Lower leg skin (tissue), 4 donors: ENCODE measurements around the gene HAND1. TPM values are rescaled to one million over a fixed set of nuclear protein-coding genes. Genes with fewer than 3 reads are reported as not detected.
A peak's percentile ranks its signal among the peaks of the same experiment; 100 is the strongest.

ENCODE experiments used
- DNase-seq, 2 donors: peaks; one replicate each; pipeline ENCODE4 v3.0.0-alpha.2; 2019; ENCODE audit warnings: low spot score in 2 of 2
- H3K4me3 ChIP-seq: fragments of 200-600 bp; sonication (generic); 2 replicates; pipeline ENCODE4 v1.5.1; 2017; ENCODE audit warnings: mild to moderate bottlenecking, low read depth; ENCODE audit not compliant: poor library complexity, severe bottlenecking
- POLR2A ChIP-seq, 2 donors: fragments of 450-650 bp; IDR thresholded peaks; one replicate each; pipeline ENCODE4 v1.6.1; 2016 to 2017; ENCODE audit warnings: antibody characterized with exemption in 2 of 2, mild to moderate bottlenecking in 1 of 2, moderate library complexity in 1 of 2
- WGBS, 2 donors: methylation state at CpG; one replicate each; pipeline ENCODE4 v1.1.5; 2018; 5-methylcytosine and 5-hydroxymethylcytosine counted together
- intact Hi-C: fragments of 100-400 bp; cut with DNase I; formaldehyde crosslinking; loops from one replicate; pipeline ENCODE4 v1.15.0; 2023; ENCODE audit warnings: low total_unique reads
- total RNA-seq, 4 donors: library from RNA; depleted of rRNA; stranded (reverse); fragments of >200 nt; gene quantifications; one replicate each; pipeline ENCODE4 v1.1.0, GENCODE V29; 2016
- TF ChIP-seq, protein P1 (sequence below), 3 donors: fragments of 450-650 bp; IDR thresholded peaks; one replicate each; pipeline ENCODE4 v1.5.1; 2016; ENCODE audit warnings: antibody characterized with exemption in 3 of 3, mild to moderate bottlenecking in 3 of 3, moderate library complexity in 2 of 3

HAND1 gene
- total RNA-seq, 4 donors from 2014 or later = not detected

DNA sequence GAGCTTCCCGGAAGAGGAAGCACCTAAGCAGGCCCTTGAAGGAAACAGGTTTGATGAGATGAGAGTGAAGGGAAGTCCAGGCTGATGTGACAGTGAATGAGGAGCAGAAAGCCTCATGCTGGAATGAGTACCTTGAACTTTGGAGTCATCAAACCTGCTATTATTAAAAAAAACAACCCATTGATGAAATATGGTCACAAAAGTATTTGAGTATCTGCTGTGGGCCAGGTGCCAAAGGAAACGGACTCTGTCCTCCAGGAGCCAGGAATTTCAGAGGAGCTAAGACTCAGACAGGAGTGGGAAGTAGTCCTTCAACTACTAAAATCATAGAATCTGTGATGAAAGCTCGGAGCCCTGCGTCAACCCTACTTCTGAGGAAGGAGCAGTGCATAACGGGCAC is 11.9 kb downstream of the HAND1 start:
- TF ChIP-seq, protein P1, sequence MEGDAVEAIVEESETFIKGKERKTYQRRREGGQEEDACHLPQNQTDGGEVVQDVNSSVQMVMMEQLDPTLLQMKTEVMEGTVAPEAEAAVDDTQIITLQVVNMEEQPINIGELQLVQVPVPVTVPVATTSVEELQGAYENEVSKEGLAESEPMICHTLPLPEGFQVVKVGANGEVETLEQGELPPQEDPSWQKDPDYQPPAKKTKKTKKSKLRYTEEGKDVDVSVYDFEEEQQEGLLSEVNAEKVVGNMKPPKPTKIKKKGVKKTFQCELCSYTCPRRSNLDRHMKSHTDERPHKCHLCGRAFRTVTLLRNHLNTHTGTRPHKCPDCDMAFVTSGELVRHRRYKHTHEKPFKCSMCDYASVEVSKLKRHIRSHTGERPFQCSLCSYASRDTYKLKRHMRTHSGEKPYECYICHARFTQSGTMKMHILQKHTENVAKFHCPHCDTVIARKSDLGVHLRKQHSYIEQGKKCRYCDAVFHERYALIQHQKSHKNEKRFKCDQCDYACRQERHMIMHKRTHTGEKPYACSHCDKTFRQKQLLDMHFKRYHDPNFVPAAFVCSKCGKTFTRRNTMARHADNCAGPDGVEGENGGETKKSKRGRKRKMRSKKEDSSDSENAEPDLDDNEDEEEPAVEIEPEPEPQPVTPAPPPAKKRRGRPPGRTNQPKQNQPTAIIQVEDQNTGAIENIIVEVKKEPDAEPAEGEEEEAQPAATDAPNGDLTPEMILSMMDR (IDR thresholded peaks at IDR 0.05) = no peak
- TF ChIP-seq POLR2A (IDR thresholded peaks at IDR 0.05) = no peak
- no peak overlapping the region for H3K4me3 ChIP-seq
- intact Hi-C loops = loop anchor here (5.0 kb wide), 1 partner anchor 146 kb away; no protein-coding TSS in a partner anchor
- 72 to 74% methylated on average over 5 of the region's 5 CpGs for WGBS, 2 donors
- no peak for DNase-seq

DNA sequence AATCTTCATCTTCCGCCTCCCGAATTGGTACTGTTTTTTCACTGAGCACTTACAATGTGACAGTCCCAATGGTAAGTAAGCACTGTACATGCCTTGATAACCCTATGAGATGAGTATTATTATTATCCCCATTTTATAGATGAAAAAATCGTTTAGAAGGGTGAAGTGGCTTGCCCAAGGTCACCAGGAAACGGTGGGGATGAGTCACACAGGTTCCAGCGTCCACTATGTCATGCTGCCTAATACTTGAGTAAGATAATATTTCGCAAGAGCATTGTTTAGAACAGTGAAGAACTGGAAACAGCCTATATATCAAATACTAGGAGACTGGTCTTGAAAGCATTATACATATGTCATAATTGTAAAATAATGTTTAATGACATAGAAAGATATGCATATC is 12.9 kb downstream of the HAND1 start:
- 67 to 68% methylated on average over 6 of the region's 6 CpGs for WGBS, 2 donors

DNA sequence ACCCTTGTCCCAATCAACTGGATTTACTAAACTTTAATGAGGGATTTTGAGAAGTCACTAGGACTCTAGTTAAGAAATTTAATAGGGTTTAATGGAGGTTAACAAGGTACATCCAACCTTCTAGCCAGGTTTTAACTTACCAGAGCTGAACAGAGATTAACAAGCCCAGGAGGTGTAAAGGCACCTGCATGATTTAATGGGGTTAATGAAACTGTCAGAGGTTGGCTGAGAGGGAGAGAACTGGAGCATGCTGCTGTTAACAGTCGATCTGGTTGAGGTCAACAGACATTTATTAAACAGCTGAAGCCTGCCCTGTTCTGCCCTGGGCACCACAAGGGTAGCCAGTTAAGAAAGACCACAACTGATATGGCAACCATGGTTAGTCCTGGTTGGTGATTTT is 13.6 kb downstream of the HAND1 start:
- no peak for DNase-seq
- WGBS, 2 donors = 39 to 52% methylated on average over 1 of the region's 1 CpG
- H3K4me3 ChIP-seq = no peak overlapping the region
- intact Hi-C loops = no loop called here
- no peak for TF ChIP-seq POLR2A (IDR thresholded peaks at IDR 0.05)
- TF ChIP-seq, protein P1 (IDR thresholded peaks at IDR 0.05) = no peak

More for the DNA sequence above, 12.9 kb downstream of the HAND1 start:
- no peak for DNase-seq
- TF ChIP-seq, protein P1 (IDR thresholded peaks at IDR 0.05) = no peak
- no peak for TF ChIP-seq POLR2A (IDR thresholded peaks at IDR 0.05)
- intact Hi-C loops = loop anchor here (5.0 kb wide), 1 partner anchor 147 kb away; no protein-coding TSS in a partner anchor
- H3K4me3 ChIP-seq = no peak overlapping the region

DNA sequence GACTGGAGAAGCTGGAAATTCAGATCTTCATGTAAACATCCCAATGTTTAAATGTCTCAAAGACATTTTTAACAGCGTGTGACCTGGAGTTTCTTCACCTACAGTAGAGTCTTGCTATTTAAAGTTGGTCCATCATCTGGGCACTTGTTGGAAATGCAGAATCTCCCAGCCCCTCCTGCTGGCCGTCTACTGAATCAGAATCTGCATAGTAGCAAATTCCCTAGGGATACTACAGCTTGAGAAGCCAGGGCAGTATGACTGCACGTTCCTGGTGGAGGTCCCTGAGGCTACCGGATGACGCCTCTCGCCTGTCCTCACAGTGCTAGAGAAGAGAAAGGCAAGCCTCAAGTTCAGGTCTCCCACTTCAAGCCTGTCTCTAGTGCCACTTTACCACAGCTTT is 16.5 kb downstream of the HAND1 start:
- peak in 1 of 2 donors; percentile 60 for DNase-seq
- 67 to 71% methylated on average over 6 of the region's 6 CpGs for WGBS, 2 donors
- intact Hi-C loops = no loop called here
- H3K4me3 ChIP-seq = no peak overlapping the region
- TF ChIP-seq, protein P1 (IDR thresholded peaks at IDR 0.05) = no peak
- no peak for TF ChIP-seq POLR2A (IDR thresholded peaks at IDR 0.05)

DNA sequence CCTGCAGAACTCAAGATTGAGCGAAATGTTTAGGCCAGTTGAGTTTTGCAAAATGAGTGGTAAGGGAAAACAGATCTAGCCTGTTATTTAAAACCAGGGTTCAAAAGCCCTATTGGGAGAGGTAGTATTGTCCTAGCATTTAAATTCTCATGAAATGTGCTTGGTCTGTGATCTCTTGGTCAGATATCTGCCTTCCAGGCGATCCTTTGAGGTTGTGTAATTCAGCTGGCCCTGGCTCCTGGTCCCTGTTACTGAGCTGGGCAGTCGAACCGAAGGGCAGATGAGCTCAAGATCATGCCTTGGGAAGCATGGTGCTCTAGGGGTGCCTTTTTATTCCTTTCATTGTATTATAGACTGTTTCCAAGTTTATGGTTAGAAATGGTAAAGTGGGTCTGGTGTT is 17.9 kb downstream of the HAND1 start:
- 93 to 97% methylated on average over 4 of the region's 4 CpGs for WGBS, 2 donors
- intact Hi-C loops = no loop called here
- no peak for TF ChIP-seq POLR2A (IDR thresholded peaks at IDR 0.05)
- TF ChIP-seq, protein P1 (IDR thresholded peaks at IDR 0.05) = no peak
- DNase-seq = no peak
- H3K4me3 ChIP-seq = no peak overlapping the region

DNA sequence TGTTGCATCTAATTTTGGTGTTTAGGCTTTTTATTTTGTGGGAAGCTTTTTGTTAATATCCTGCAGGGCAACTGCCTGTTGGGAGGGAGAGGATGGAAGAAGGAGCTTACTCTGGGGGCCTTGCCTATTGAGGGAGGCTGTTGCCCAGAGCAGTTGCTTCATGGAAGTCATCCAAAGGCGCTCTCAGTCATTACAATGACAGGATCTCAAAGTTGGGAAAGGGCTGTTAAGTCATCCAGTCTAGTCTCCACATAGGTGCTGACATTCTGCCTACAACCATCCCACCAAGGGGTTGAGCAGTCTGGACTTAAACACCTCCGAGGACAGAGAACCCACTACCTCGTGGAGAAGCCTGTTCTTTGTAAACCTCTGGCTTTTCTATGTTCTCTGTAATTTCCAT is 19.0 kb downstream of the HAND1 start:
- no peak overlapping the region for H3K4me3 ChIP-seq
- 75 to 77% methylated on average over 3 of the region's 3 CpGs for WGBS, 2 donors
- intact Hi-C loops = no loop called here
- DNase-seq = no peak
- TF ChIP-seq, protein P1 (IDR thresholded peaks at IDR 0.05) = no peak
- TF ChIP-seq POLR2A (IDR thresholded peaks at IDR 0.05) = no peak
